ENCODE measurements around the gene SRCIN1. TPM values are rescaled to one million over a fixed set of nuclear protein-coding genes. Genes with fewer than 3 reads are reported as not detected.

The SRCIN1 gene
- total RNA-seq, 4 donors from 2014 or later, result 0.09 to 1.7 (median 1.3) TPM

GRCh38 chr17:38559051-38559879 is 46.5 kb downstream of the SRCIN1 start:
- Histone ChIP-seq H3K27ac (peak overlapping the region; percentile 63 to 87 (median 74)), H3K4me1 (peaks cover 30 to 87% (median 49%) of the 10 kb centered on the region in 3 donors), H3K9me3 (no peaks in the 10 kb centered on the region), H3K4me3 (peak overlapping the region; percentile 29 to 70 (median 46)), H3K27me3 (peaks cover 30 to 71% (median 38%) of the 10 kb centered on the region in 4 donors), H3K36me3 (no peaks in the 10 kb centered on the region)
- intact Hi-C loops (cut with DNase I), result no loop called here
- TF ChIP-seq POLR2A (IDR thresholded peaks at IDR 0.05) (peak in 1 of 4 donors; percentile 45), CTCF (IDR thresholded peaks at IDR 0.05) (peak in 5 of 6 experiments; percentile 23 to 45 (median 41))
- peak; percentile 43 for DNase-seq
- 3 to 10% methylated on average over 20 to 22 of the region's 44 CpGs for WGBS, 2 donors

- Histone ChIP-seq H3K27me3 (peaks cover 30 to 71% (median 34%) of the 10 kb centered on the region in 4 donors), H3K4me3 (peak overlapping the region; percentile 29 to 70 (median 46)), H3K9me3 (no peaks in the 10 kb centered on the region), H3K4me1 (peaks cover 30 to 85% (median 45%) of the 10 kb centered on the region in 3 donors), H3K36me3 (no peaks in the 10 kb centered on the region), H3K27ac (peak overlapping the region; percentile 63 to 87 (median 74))
- intact Hi-C loops (cut with DNase I), result no loop called here
- WGBS, 2 donors, result 0 to 2% methylated on average over 10 of the region's 10 CpGs
- TF ChIP-seq POLR2A (IDR thresholded peaks at IDR 0.05) (no peak), CTCF (IDR thresholded peaks at IDR 0.05) (no peak)
- DNase-seq, result no peak
Observed at GRCh38 chr17:38558728-38559050, 47.1 kb downstream of the SRCIN1 start.

- WGBS, 2 donors, result 3 to 6% methylated on average over 13 to 21 of the region's 52 CpGs
- Histone ChIP-seq H3K4me1 (peaks cover 26 to 79% (median 41%) of the 10 kb centered on the region in 3 donors), H3K36me3 (no peaks in the 10 kb centered on the region), H3K4me3 (peak overlapping the region; percentile 29 to 70 (median 46)), H3K27me3 (peaks cover 25 to 71% (median 28%) of the 10 kb centered on the region in 4 donors), H3K9me3 (no peaks in the 10 kb centered on the region), H3K27ac (peak overlapping the region; percentile 63 to 87 (median 74))
- intact Hi-C loops (cut with DNase I), result no loop called here
- TF ChIP-seq CTCF (IDR thresholded peaks at IDR 0.05), result peak; percentile 91 to 98 (median 96)
- peak in 2 of 4 donors; percentile 13 to 66 for TF ChIP-seq POLR2A (IDR thresholded peaks at IDR 0.05)
- DNase-seq, result peak; percentile 25
Observed at GRCh38 chr17:38557836-38558727, 47.7 kb downstream of the SRCIN1 start.

- peaks cover 18 to 71% (median 21%) of the 10 kb centered on the region in 4 donors for H3K27me3 ChIP-seq
- TF ChIP-seq POLR2A (IDR thresholded peaks at IDR 0.05) (no peak), CTCF (IDR thresholded peaks at IDR 0.05) (no peak)
- no peaks in the 10 kb centered on the region for H3K36me3 ChIP-seq
- H3K9me3 ChIP-seq, result no peaks in the 10 kb centered on the region
- H3K4me1 ChIP-seq, result peaks cover 26 to 78% (median 41%) of the 10 kb centered on the region in 3 donors
- WGBS, 2 donors, result 69 to 70% methylated on average over 2 to 6 of the region's 6 CpGs
- intact Hi-C loops (cut with DNase I), result no loop called here
- peak overlapping the region; percentile 63 to 87 (median 74) for H3K27ac ChIP-seq
- no peak for DNase-seq
- peak overlapping the region in 3 of 4 donors; percentile 46 to 70 (median 47) for H3K4me3 ChIP-seq
Observed at GRCh38 chr17:38557396-38557795, 48.4 kb downstream of the SRCIN1 start.
